Lower leg skin (tissue), 3 donors: Measurements from ENCODE around the gene RNU7-1.

ENCODE experiments used
- CTCF ChIP-seq, 3 donors: fragments of 450-650 bp; IDR thresholded peaks; one replicate each; pipeline ENCODE4 v1.5.1; 2016; ENCODE audit warnings: antibody characterized with exemption in 3 of 3, mild to moderate bottlenecking in 3 of 3, moderate library complexity in 2 of 3
- POLR2A ChIP-seq, 2 donors: fragments of 450-650 bp; IDR thresholded peaks; one replicate each; pipeline ENCODE4 v1.6.1; 2016 to 2017; ENCODE audit warnings: antibody characterized with exemption in 2 of 2, mild to moderate bottlenecking in 1 of 2, moderate library complexity in 1 of 2

GRCh38 chr12:6967651-6968100 lies 24.1 kb downstream of the RNU7-1 start:
- TF ChIP-seq CTCF (IDR thresholded peaks at IDR 0.05): no peak
- no peak for TF ChIP-seq POLR2A (IDR thresholded peaks at IDR 0.05)
